Posterior cingulate gyrus (tissue), 11 donors: Measurements from ENCODE around the gene SGK1.

Experiments
- DNase-seq, 10 donors: peaks; one replicate each; pipeline versions ENCODE4 v3.0.0 to v3.0.0-alpha.2; 2020 to 2021; ENCODE audit warnings: mixed read lengths in 3 of 10
- intact Hi-C: fragments of 100-400 bp; cut with DNase I; formaldehyde crosslinking; loops from one replicate; pipeline ENCODE4 v1.15.1; 2023

Gene SGK1

DNA sequence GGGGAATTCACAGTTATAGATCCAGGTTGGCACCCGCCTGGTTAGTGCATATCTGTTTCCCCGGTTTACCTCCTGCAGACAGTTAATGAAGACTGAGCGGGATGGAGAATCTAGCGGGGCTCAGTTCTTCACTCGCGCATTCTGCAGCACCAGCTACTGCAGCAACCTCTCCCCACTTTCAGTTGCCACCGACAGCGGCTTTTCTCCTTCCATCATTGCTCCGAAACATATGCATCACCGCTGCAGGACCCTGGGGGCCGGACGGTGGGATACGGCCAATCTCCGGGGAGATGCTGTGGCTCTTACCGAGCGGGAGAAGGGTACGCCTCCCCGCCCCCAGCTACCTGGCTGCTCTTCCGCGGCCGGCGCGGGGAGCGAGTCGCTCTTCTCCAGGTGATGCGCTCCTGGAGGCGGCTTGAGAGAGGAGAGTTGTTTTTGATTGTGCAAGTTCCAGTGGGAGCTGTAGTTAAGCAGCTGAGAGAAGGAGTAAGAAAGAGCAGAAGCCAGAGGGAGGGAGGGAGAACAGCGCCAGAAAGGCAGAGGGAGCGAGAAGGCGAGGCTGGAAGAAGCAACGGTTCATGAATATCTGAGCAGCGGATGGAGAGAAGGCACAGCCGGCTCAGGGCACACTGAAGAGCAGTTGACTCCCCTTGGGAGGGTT lies at the start of gene SGK1:
SGK1 (minus strand) TSS at position 642 of the 661 bp plus-strand sequence. CDS start 652 bp downstream, outside the sequence.
- peak; percentile 38 to 91 (median 54) for DNase-seq
- intact Hi-C loops = loop anchor here (2.0 to 10.0 kb wide), 3 partner anchors 143 to 317 kb away; no protein-coding TSS in a partner anchor

- no peak for DNase-seq
- intact Hi-C loops = no loop called here
Observed at GRCh38 chr6:134363323-134364039, 45.6 kb upstream of the SGK1 start.

DNA sequence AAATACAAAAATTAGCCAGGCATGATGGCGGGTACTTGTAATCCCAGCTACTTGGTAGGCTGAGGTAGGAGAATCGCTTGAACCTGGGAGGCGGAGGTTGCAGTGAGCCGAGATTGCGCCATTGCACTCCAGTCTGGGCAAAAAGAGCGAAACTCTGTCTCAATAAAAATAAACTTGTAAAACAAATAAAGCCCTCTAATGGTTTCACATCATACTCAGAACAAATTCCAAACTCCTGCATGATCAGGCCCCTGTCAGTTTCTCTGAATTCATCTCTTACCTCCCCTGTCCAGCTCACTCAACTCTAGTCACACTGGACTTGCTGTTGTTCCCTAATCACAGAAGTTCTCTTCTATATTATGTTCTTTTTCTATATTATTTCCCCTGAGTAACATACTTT lies 43.1 kb upstream of the SGK1 start:
- DNase-seq = no peak
- intact Hi-C loops = no loop called here

- DNase-seq = no peak
- intact Hi-C loops = loop anchor here (5.0 kb wide), 1 partner anchor 33 kb away; no protein-coding TSS in a partner anchor
Observed at GRCh38 chr6:134359302-134359701, 41.4 kb upstream of the SGK1 start.

GRCh38 chr6:134358320-134358719 lies 40.4 kb upstream of the SGK1 start:
- intact Hi-C loops = loop anchor here (5.0 kb wide), 1 partner anchor 34 kb away; no protein-coding TSS in a partner anchor
- no peak for DNase-seq

GRCh38 chr6:134357022-134357487 lies 39.1 kb upstream of the SGK1 start:
- intact Hi-C loops = loop anchor here (5.0 kb wide), 1 partner anchor 35 kb away; no protein-coding TSS in a partner anchor

GRCh38 chr6:134356405-134356804 lies 38.5 kb upstream of the SGK1 start:
- no peak for DNase-seq
- intact Hi-C loops = loop anchor here (5.0 kb wide), 1 partner anchor 36 kb away; no protein-coding TSS in a partner anchor

More at GRCh38 chr6:134357022-134357487, 39.1 kb upstream of the SGK1 start:
- no peak for DNase-seq

DNA sequence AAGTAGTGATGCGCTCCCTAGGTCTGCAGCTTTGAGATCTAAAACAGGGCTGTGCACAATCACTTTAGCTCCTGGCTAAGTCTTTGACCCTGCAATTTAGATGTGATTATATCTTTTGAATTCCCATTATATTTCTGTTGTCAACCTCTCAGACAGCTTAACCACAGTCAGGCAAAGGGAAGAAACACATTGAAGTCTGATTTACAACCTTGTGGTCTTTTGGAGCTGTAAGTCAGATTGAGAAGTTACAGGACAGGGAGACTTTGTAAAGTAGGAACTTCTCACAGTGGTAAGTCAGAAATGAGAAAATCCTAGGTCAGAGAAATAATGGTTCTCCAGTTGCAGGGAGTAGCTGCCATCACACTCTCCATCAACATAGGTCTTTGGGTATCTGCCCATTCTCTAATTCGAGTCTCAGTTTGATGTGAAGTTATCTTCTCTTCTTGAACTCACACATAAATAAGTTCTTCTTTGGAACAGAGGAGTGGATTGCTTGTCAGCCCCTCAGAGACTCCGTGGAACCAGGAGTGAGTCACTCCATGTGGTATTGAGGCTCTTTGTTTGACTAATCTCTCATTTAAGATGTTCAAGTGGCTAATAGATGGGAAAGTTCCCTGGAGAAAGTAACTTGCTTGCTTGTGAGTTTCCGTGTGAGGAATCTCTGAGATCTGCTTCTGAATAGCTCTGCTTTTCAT lies 35.0 kb upstream of the SGK1 start:
- DNase-seq = no peak
- intact Hi-C loops = no loop called here

GRCh38 chr6:134351615-134352474 lies 33.9 kb upstream of the SGK1 start:
- no peak for DNase-seq
- intact Hi-C loops = no loop called here

- intact Hi-C loops = no loop called here
- peak in 9 of 10 donors; percentile 26 to 87 (median 39) for DNase-seq
Observed at GRCh38 chr6:134347885-134348805, 30.2 kb upstream of the SGK1 start.

- no peak for DNase-seq
- intact Hi-C loops = no loop called here
Observed at GRCh38 chr6:134346932-134347545, 29.1 kb upstream of the SGK1 start.

- DNase-seq = peak in 6 of 10 donors; percentile 16 to 86 (median 30)
- intact Hi-C loops = no loop called here
Observed at GRCh38 chr6:134345789-134346188, 27.9 kb upstream of the SGK1 start.

- intact Hi-C loops = no loop called here
- DNase-seq = no peak
Observed at GRCh38 chr6:134343066-134343465, 25.2 kb upstream of the SGK1 start.

GRCh38 chr6:134341999-134342567 lies 24.2 kb upstream of the SGK1 start:
- DNase-seq = no peak
- intact Hi-C loops = no loop called here

DNA sequence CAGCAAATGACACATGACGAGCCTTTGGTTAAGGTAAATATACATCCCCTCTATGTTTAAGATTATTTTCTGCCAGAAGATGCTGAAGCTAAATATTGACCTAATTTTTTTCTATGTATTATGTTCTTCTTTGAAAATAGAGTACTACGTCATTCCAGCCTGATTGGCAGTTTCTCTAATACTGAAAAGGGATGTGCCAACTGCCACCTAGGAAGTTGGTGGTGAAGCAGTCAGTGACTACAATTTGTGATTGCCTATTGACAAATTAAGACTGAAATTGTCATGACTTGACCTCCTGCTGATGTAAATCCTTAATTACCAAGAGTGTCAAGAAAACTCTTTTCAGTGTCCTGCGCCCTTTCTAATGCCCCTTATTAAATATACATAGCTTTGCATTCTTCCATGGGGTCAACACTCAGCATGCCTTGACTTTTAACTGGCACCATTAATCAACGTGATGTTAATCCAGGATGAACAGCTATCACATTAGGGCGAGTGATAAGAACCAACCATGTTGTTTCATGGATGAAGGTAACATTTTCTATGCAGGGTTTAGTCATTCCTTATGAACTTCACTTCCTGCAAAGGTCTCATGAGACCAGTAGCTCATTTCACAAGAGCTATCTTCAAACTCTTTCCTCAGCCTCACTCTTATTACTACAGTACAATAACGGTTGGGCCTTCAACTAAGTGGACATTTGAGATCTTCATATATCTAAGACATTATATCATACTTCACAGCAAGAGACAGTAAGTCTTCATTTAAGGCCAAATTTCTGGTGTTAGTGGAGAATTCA lies 22.5 kb upstream of the SGK1 start:
- intact Hi-C loops = no loop called here
- DNase-seq = no peak

GRCh38 chr6:134339216-134339615 lies 21.3 kb upstream of the SGK1 start:
- no peak for DNase-seq
- intact Hi-C loops = no loop called here

GRCh38 chr6:134331256-134331655 lies 13.3 kb upstream of the SGK1 start:
- intact Hi-C loops = no loop called here
- DNase-seq = no peak
